ENCODE data around the gene MAEA.

DNA sequence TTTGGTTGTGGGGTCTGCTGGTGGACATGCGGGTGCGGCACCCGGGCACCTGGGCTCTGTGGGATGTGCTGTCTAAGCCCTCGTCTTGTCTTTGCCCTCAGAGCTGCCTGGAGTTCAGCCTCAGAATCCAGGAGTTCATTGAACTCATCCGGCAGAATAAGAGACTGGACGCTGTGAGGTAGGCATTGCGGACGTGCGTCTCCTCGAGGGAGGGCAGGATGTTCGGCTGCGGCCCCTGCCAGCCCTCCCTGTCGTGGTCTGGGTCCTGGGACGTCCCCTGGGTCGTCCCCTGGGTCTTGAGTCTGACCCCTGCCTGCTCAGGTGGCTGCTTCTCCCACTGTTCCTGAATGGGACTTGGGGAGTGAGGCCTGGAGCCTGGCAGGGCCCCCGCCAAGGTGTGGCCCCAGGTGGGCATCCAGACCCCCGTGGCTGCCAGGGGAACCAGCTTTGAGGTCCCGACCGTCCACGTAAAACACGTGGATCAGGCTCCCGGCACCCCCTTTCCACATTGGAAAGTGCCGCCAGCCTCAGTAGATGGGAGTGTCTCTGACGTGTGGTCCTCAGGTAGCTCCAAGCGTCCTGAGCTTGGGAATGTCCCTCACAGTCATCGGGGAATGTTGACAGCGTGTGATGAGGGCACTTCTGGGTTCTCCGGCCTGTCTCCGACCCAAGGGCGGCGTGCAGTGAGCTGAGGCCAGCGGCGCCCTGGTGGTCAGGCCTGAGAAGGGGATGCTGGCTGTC lies 38.0 kb downstream of the MAEA start:
- TF ChIP-seq CTCF (conservative IDR thresholded peaks at IDR 0.05) (no peak), ZFX (IDR thresholded peaks at IDR 0.05) (no peak)

Measured in C4-2B (cell line).